ENCODE measurements around the gene SLC25A39.

GRCh38 chr17:44372036-44372435, 47.4 kb upstream of the SLC25A39 start:
- TF ChIP-seq POLR2AphosphoS5 (IDR thresholded peaks at IDR 0.05; ENCODE audit: insufficient read depth in 1 of 2, low read depth in 1 of 2) (no peak), CTCF (IDR thresholded peaks at IDR 0.05) (no peak)

Measured in vagina (tissue), 2 donors.